GM12875 (cell line): ENCODE measurements around the gene TRDN.

Source experiments
- H3K4me3 ChIP-seq: one replicate; pipeline ENCODE4 v1.5.1; 2011; ENCODE audit warnings: low read depth, low read length, control low read depth
- TF ChIP-seq, protein P1 (sequence below): IDR thresholded peaks from 2 replicates; pipeline ENCODE4 v1.5.1; 2011; ENCODE audit warnings: low read depth, mild to moderate bottlenecking, control low read depth, inconsistent platforms, low read length, moderate library complexity, borderline replicate concordance; ENCODE audit not compliant: insufficient read depth

The TRDN gene

DNA sequence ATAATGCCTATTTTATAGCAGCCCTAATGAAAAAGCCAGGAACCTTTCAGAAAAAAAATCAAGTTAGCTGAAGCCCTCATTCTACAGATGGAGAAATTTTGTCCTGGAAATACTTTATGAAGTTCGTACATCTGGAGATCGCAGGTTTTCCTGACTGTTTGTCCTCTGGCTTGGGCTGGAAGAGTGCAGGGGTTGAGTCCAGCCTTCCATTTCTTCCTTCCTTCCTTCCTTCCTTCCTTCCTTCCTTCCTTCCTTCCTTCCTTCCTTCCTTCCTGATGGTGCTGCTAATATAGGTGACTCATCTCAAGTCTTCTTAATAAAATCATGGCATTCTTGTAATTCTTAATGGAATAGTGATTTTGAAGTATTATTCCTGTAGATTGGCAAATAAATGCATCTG, 413.3 kb downstream of the TRDN start:
- H3K4me3 ChIP-seq: no peak overlapping the region
- TF ChIP-seq, protein P1, sequence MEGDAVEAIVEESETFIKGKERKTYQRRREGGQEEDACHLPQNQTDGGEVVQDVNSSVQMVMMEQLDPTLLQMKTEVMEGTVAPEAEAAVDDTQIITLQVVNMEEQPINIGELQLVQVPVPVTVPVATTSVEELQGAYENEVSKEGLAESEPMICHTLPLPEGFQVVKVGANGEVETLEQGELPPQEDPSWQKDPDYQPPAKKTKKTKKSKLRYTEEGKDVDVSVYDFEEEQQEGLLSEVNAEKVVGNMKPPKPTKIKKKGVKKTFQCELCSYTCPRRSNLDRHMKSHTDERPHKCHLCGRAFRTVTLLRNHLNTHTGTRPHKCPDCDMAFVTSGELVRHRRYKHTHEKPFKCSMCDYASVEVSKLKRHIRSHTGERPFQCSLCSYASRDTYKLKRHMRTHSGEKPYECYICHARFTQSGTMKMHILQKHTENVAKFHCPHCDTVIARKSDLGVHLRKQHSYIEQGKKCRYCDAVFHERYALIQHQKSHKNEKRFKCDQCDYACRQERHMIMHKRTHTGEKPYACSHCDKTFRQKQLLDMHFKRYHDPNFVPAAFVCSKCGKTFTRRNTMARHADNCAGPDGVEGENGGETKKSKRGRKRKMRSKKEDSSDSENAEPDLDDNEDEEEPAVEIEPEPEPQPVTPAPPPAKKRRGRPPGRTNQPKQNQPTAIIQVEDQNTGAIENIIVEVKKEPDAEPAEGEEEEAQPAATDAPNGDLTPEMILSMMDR: no peak

DNA sequence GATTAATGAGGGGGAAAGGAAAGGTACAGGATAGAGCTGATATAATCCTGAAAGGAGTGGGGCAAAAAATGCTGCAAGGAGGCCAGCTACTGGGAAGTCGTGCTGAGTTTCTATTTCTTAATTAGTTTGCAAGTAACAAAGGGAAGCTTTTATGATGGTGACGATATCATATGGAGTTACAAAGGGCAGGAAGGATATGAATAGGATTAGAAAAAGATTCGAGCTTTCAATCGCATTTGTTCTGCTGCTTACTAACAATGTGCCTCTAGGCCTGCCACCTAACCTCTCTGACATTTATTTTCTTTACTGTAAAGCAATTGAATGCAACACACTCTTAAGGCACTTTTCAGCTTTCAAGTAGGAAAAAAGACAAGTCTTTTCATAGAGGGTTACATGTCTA, 421.5 kb downstream of the TRDN start:
- H3K4me3 ChIP-seq: no peak overlapping the region
- TF ChIP-seq, protein P1: no peak

DNA sequence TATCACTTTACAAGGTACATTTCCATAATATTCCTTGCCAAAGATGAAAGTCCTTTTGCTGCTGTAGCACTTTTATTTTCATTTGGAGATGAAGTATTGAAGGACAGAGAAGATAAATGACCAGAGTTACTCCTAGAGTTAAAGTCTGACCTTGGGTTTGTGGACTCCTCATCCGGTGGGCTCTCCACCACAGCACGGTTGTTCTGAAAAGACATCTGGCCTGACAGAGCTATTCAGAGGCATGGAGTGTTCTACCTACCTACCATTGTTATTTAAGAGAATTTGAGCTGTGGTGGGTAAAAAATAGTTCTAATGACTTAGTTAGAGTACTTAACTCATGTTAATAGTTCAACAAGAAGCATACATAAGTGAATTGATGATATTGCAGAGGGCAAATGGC, 422.3 kb downstream of the TRDN start:
- TF ChIP-seq, protein P1: no peak
- H3K4me3 ChIP-seq: no peak overlapping the region

DNA sequence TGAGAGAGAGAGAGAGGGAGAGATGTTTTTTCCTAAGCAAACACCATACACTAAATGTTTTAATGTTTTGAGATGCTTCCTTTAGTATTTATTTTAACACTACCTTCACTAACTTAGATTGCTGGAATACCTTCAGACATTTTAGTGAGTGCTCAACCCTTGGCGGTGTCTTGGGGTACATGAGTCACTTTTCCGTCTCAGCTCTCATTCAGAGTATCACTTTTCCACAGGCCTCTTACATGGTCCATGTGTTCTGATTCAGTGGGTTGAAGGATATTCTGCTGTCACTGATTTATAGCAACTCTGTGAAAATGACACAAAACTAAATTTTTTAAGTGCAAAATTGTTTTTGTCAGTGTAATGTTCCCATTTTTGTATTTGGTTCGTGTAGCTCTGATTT, 422.8 kb downstream of the TRDN start:
- no peak overlapping the region for H3K4me3 ChIP-seq
- TF ChIP-seq, protein P1: no peak

DNA sequence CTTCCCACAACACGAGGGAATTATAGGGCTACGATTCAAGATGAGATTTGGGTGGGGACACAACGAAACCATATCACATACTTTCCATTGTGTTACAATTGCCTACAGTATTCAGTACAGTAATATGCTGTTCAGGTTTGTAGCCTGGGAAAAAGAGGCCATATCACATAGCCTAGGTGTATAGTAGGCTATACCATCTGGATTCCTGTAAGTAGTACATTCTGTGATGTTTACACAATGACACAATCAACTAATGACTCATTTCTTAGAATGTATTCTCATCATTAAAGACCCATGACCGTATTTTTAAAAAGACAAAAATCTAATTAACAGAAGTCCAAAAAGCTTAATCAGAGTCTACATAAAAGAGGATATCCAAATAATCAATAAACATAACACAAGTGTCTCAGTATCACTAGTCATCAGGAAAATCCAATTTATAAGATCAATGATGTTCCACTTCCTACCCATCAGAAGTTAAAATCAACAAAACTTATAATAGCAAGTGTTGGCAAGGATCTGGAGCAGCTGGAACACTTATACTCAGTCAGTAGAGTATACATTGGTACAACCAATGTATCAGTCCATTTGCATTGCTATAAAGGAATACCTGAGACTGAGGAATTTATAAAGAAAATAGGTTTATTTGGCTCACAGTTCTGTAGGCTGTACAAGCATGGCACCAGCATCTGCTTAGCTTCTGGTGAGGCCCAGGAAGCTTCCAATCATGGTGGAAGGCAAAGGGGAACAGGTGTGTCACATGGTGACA, 424.8 kb downstream of the TRDN start:
- TF ChIP-seq, protein P1: no peak
- no peak overlapping the region for H3K4me3 ChIP-seq

DNA sequence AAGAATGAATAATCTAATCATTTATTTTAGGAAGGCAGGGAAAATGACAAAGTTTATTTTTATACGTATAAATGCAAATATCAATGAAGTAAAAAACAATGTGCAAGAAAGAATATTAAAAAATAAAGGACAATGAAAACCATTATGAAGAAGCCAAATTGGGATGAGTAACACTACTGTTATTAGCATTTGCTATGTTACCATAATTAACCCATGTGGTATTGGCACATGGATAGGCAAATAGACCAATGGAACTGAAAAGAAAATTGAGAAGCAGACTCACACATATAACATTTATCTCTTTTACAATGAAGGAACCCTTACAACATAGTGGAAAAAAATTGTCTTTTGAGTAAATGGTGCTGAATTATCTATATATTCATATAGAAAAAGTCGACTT, 426.1 kb downstream of the TRDN start:
- no peak overlapping the region for H3K4me3 ChIP-seq
- TF ChIP-seq, protein P1: no peak

DNA sequence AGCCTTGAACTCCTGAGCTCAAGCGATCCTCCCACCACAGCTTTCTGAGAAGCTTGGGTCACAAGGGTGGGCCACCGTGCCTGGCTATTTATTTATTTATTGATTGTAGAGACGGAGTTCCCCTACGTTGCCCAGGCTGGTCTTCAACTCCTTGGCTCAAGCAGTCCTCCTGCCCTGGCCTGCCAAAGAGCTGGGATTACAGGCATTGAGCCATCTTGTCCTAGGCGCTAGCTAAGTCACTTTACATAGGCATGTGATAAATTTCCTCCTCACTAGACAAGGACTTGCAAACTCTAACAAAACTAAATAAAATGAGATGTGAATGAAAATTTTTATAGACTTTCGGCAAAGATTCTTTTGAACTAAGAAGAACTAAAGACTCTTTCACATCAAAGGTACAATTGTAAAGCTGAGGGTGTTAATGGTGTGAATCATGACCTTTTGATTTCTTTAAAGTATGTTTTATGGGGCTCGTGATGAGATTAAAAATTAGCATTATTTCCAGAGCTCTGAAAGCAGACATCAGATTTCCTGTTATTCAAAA, 428.7 kb downstream of the TRDN start:
- no peak overlapping the region for H3K4me3 ChIP-seq
- TF ChIP-seq, protein P1: no peak
